Thyroid gland (tissue), 4 donors: Measurements from ENCODE around the gene RFX3.

ENCODE experiments used
- CTCF ChIP-seq, 6 experiments: fragments of 200-600 bp in 3 of 6; fragments of 450-650 bp in 3 of 6; sonication (generic) in 3 of 6; IDR thresholded peaks; one replicate each; pipeline ENCODE4 v1.5.1; 2016 to 2019; ENCODE audit warnings: antibody characterized with exemption in 6 of 6, mild to moderate bottlenecking in 2 of 6, inconsistent platforms in 1 of 6, moderate library complexity in 1 of 6
- POLR2A ChIP-seq, 2 donors: fragments of 450-650 bp; IDR thresholded peaks; one replicate each; pipeline ENCODE4 v1.6.1; 2017; ENCODE audit warnings: antibody characterized with exemption in 2 of 2, mild to moderate bottlenecking in 2 of 2, moderate library complexity in 1 of 2

GRCh38 chr9:3413984-3414383 is 111.8 kb downstream of the RFX3 start:
- TF ChIP-seq CTCF (IDR thresholded peaks at IDR 0.05) (no peak), POLR2A (IDR thresholded peaks at IDR 0.05) (no peak)
